ENCODE measurements around the gene PFDN6. TPM values are rescaled to one million over a fixed set of nuclear protein-coding genes. Genes with fewer than 3 reads are reported as not detected.
A peak's percentile ranks its signal among the peaks of the same experiment; 100 is the strongest.

PFDN6 gene
- total and polyA plus RNA-seq, 10 of the 15 experiments (the other 5 are each of a cell fraction or from before 2014, with no cell fraction given) = 3.1 to 168 (median 82.6) TPM

- TF ChIP-seq SPI1 (IDR thresholded peaks at IDR 0.05; ENCODE audit: borderline replicate concordance, insufficient read depth, low read depth, low read length) (0 out of 2 replicates have a peak, but pooled peaks have one; percentile 1), NFXL1 (IDR thresholded peaks at IDR 0.05; ENCODE audit: borderline replicate concordance) (no peak), CBX5 (IDR thresholded peaks at IDR 0.05; ENCODE audit: low read depth) (no peak), REST (IDR thresholded peaks at IDR 0.05; ENCODE audit: low read depth, low read length) (no peak), ATF2 (IDR thresholded peaks at IDR 0.05; ENCODE audit: low read length) (peak; percentile 33; the same call in 1 of the 2 replicates), SREBF1 (IDR thresholded peaks at IDR 0.05; ENCODE audit: low read length) (no peak), TARDBP (IDR thresholded peaks at IDR 0.05; ENCODE audit: borderline replicate concordance) (peak; percentile 28; the same call in 1 of the 2 replicates), ZSCAN29 (IDR thresholded peaks at IDR 0.05) (peak; percentile 57; the same call in 1 of the 2 replicates), HDAC6 (IDR thresholded peaks at IDR 0.05; ENCODE audit: unreplicated experiment) (no peak), IRF3 (IDR thresholded peaks at IDR 0.05) (no peak), PKNOX1 (IDR thresholded peaks at IDR 0.05) (no peak; the same call in 1 of the 2 replicates), BCLAF1 (IDR thresholded peaks at IDR 0.05) (no peak), JUNB (IDR thresholded peaks at IDR 0.05) (peak; percentile 22; the same call in 1 of the 2 replicates), HDAC2 (IDR thresholded peaks at IDR 0.05) (no peak), ZNF217 (IDR thresholded peaks at IDR 0.05) (no peak), SRF (IDR thresholded peaks at IDR 0.05; ENCODE audit: low read depth in 2 of 2, low read length in 2 of 2) (peak; percentile 59 to 89), FOXM1 (IDR thresholded peaks at IDR 0.05; ENCODE audit: low read depth, low read length) (peak; percentile 64; the same call in 1 of the 2 replicates), KLF5 (IDR thresholded peaks at IDR 0.05; ENCODE audit: partially characterized antibody) (peak; percentile 47), POU2F2 (IDR thresholded peaks at IDR 0.05; ENCODE audit: borderline replicate concordance, low read depth, low read length) (peak; percentile 65), DPF2 (IDR thresholded peaks at IDR 0.05) (peak; percentile 79; the same call in 1 of the 2 replicates)
Measured at GRCh38 chr6:33299237-33299944, 10.0 kb downstream of the PFDN6 start (continued).
